MCF 10A (cell line): Measurements from ENCODE around the gene PTPN3. TPM values are rescaled to one million over a fixed set of nuclear protein-coding genes. Genes with fewer than 3 reads are reported as not detected.
A peak's percentile ranks its signal among the peaks of the same experiment; 100 is the strongest.
"Not testable (repeated sequence)": the region's sequence is repeated elsewhere in the genome, so short reads cannot be mapped to it uniquely, and the experiment has no call there.

Experiments
- Bru-seq: library from RNA; stranded (reverse); fragments of 400-500 nt; gene quantifications from one replicate; lab custom pipeline; 2021; lab: Mats Ljungman, UMichigan
- BruChase-seq, 2 experiments: library from RNA; stranded (reverse); fragments of 400-500 nt; gene quantifications; one replicate each; lab custom pipeline; 2021; lab: Mats Ljungman, UMichigan
- BruUV-seq: library from RNA; stranded (reverse); fragments of 400-500 nt; replicated peaks from 2 replicates; lab custom pipeline; 2021; lab: Mats Ljungman, UMichigan
- CTCF ChIA-PET: fragments of 300-600 bp; sonication (Branson Sonifier 250); formaldehyde crosslinking; extraction: SDS; loops from one replicate; lab custom pipeline; 2021; ENCODE audit warnings: antibody characterized with exemption, inconsistent platforms; lab: Yijun Ruan, JAX
- POLR2A ChIA-PET: fragments of 300-600, 350-650 bp; sonication (Branson Sonifier 250); formaldehyde crosslinking; extraction: SDS; loops from one replicate; lab custom pipeline; 2020; ENCODE audit warnings: antibody characterized with exemption, inconsistent platforms; lab: Yijun Ruan, JAX
- DNase-seq: peaks from one replicate; pipeline ENCODE4 v3.0.0-alpha.2; 2018; ENCODE audit not compliant: unreplicated experiment
- H3K27ac Mint-ChIP-seq: one replicate; pipeline ENCODE4 v1.8.0; 2022; ENCODE audit warnings: mild to moderate bottlenecking, low read depth, mixed read lengths; ENCODE audit not compliant: unreplicated experiment
- H3K27me3 Mint-ChIP-seq: one replicate; pipeline ENCODE4 v1.8.0; 2022; ENCODE audit warnings: mixed read lengths; ENCODE audit not compliant: insufficient read depth, unreplicated experiment
- H3K36me3 Mint-ChIP-seq: one replicate; pipeline ENCODE4 v1.8.0; 2022; ENCODE audit warnings: mild to moderate bottlenecking, moderate library complexity, mixed read lengths; ENCODE audit not compliant: insufficient read depth, unreplicated experiment
- H3K4me1 Mint-ChIP-seq: one replicate; pipeline ENCODE4 v1.8.0; 2022; ENCODE audit warnings: mixed read lengths; ENCODE audit not compliant: insufficient read depth, unreplicated experiment
- H3K4me3 Mint-ChIP-seq: one replicate; pipeline ENCODE4 v1.8.0; 2022; ENCODE audit warnings: mild to moderate bottlenecking, moderate library complexity, mixed read lengths; ENCODE audit not compliant: unreplicated experiment
- H3K9me3 Mint-ChIP-seq: one replicate; pipeline ENCODE4 v1.8.0; 2022; ENCODE audit warnings: mixed read lengths; ENCODE audit not compliant: unreplicated experiment
- intact Hi-C: fragments of 100-400 bp; cut with micrococcal nuclease; formaldehyde crosslinking; loops from 2 replicates; pipeline ENCODE4 v1.14.1; 2022
- long read RNA-seq: library from polyadenylated mRNA; stranded (forward); transcript quantifications from one replicate; pipeline ENCODE4 v2.0.0, GENCODE V29; 2022
- total RNA-seq: library from RNA; stranded (reverse); gene quantifications from 2 replicates; pipeline ENCODE4 v1.2.3, GENCODE V29; 2022
- TF ChIP-seq, protein P1 (sequence below): fragments of 200-600 bp; IDR thresholded peaks from one replicate; pipeline ENCODE4 v1.8.0; 2022; ENCODE audit warnings: antibody characterized with exemption, mild to moderate bottlenecking; ENCODE audit not compliant: unreplicated experiment

The PTPN3 gene
- total RNA-seq (6.3 and 6.9 TPM in 2 replicates), Bru-seq, nascent RNA (percentile 64 among the genes with signal in this experiment), BruChase-seq, experiment 1, labeled RNA remaining after a 6-hour chase (percentile 54 among the genes with signal in this experiment), BruChase-seq, experiment 2, labeled RNA remaining after a 2-hour chase (percentile 61 among the genes with signal in this experiment)
- long read RNA-seq, full-length matches to known transcripts: 4 of 14 reads
- long read RNA-seq, partial matches to known transcripts: 3 of 14 reads
- long read RNA-seq, other reads (novel, unspliced or antisense): 7 of 14 reads

DNA sequence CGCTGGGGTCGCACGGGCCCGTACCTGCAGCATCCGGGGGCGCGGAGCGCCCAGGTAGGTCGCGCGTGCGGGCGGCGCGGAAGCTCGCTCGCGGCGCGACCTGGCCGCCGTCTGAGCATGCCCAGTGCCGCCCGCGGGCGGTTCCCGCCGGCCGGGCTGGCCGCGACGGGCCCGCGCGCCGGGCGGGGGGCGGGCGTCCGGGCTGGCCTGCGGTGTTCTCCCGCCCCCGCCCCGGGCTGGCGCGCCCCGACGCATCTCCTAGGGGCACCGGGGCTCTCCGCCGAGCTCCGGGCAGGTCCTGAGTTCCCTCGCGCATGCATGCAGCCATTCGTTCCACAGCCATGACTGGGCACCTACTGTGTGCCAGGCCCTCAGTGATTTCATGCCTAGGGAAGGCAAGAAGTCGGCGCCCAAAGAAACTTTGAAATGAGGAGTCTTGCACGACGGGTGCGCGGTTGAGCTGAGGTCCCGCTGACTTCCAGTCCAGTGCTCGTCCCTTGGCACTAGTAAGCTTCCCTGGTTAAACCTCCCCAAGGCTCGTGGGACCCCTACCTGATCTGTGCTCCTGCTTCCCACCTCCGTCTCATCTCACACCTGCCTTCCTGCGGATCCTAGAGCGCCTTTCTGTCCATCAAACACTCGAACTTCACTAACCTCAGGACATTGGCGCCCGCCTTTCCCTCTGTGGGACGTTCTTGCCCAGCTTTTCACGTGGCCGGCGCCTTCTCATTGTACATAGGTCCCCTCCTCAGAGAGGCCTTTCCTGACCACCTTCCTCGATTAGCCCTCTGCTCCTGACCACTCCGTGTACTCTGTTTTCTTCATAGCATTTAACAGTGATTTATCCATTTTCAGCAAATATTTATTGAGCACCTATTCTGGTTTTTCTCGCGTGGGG, at the start of gene PTPN3:
PTPN3 (minus strand) TSS at position 113 of the 898 bp plus-strand sequence. CDS start 34,873 bp downstream, outside the sequence.
- H3K27ac Mint-ChIP-seq: no peak within 1 kb of the TSS
- intact Hi-C loops: no loop called here
- peak; percentile 15 for DNase-seq
- H3K4me3 Mint-ChIP-seq: peak within 1 kb of the TSS; percentile 71
- TF ChIP-seq, protein P1, sequence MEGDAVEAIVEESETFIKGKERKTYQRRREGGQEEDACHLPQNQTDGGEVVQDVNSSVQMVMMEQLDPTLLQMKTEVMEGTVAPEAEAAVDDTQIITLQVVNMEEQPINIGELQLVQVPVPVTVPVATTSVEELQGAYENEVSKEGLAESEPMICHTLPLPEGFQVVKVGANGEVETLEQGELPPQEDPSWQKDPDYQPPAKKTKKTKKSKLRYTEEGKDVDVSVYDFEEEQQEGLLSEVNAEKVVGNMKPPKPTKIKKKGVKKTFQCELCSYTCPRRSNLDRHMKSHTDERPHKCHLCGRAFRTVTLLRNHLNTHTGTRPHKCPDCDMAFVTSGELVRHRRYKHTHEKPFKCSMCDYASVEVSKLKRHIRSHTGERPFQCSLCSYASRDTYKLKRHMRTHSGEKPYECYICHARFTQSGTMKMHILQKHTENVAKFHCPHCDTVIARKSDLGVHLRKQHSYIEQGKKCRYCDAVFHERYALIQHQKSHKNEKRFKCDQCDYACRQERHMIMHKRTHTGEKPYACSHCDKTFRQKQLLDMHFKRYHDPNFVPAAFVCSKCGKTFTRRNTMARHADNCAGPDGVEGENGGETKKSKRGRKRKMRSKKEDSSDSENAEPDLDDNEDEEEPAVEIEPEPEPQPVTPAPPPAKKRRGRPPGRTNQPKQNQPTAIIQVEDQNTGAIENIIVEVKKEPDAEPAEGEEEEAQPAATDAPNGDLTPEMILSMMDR: no peak
- H3K27me3 Mint-ChIP-seq: peaks cover 27% of the 10 kb centered on the region
- H3K4me1 Mint-ChIP-seq: peaks cover 15% of the 10 kb centered on the region
- H3K9me3 Mint-ChIP-seq: no peaks in the 10 kb centered on the region
- ChIA-PET CTCF (interaction anchor here (0.9 to 2.2 kb wide), 5 partner anchors 21 to 58 kb away, joined by 3 to 9 read pairs (median 4); no protein-coding TSS in a partner anchor), POLR2A (interaction anchor here (0.5 to 2.0 kb wide), 13 partner anchors 8 to 59 kb away, joined by 3 to 13 read pairs (median 3); no protein-coding TSS in a partner anchor)
- H3K36me3 Mint-ChIP-seq: no peaks in the 10 kb centered on the region
- no TSS peak for BruUV-seq

GRCh38 chr9:109544954-109545353, 46.8 kb upstream of the PTPN3 start:
- intact Hi-C loops, H3K27ac Mint-ChIP-seq, H3K4me1 Mint-ChIP-seq, H3K4me3 Mint-ChIP-seq, H3K27me3 Mint-ChIP-seq, CTCF ChIA-PET, H3K36me3 Mint-ChIP-seq, BruUV-seq, DNase-seq, POLR2A ChIA-PET: not testable (repeated sequence)
- H3K9me3 Mint-ChIP-seq: peaks cover 16% of the 10 kb centered on the region

GRCh38 chr9:109542922-109543321, 44.8 kb upstream of the PTPN3 start:
- H3K4me1 Mint-ChIP-seq: peaks cover 6% of the 10 kb centered on the region
- H3K27ac Mint-ChIP-seq: no peak overlapping the region
- intact Hi-C loops: no loop called here
- H3K4me3 Mint-ChIP-seq: no peak overlapping the region
- DNase-seq: no peak
- no peaks in the 10 kb centered on the region for H3K27me3 Mint-ChIP-seq
- no peaks in the 10 kb centered on the region for H3K36me3 Mint-ChIP-seq
- peaks cover 15% of the 10 kb centered on the region for H3K9me3 Mint-ChIP-seq
- CTCF ChIA-PET: interaction anchor here (0.7 kb wide), 1 partner anchor 62 kb away, joined by 4 read pairs; no protein-coding TSS in a partner anchor
- POLR2A ChIA-PET: no interaction called here
- TF ChIP-seq, protein P1: no peak
- no TSS peak for BruUV-seq

DNA sequence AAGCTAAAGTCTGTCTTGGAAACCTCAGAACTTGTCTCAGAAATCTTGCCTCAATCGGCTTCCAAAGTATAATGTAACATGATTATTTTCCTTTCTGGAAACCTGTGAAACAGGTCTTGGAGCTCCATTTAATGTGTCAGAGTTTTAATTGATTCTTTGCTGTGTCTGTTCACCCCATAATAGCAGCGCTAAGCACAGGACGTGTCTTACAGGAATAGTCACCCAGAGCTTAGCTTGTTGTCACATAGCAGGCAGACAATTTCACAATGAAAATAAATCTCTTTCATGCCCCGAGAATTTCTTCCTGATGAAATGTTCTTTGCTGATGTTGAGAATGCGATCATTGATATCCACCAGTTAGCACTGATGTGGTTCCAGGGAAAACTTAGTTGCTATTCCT, 40.2 kb upstream of the PTPN3 start:
- no peaks in the 10 kb centered on the region for H3K9me3 Mint-ChIP-seq
- no peaks in the 10 kb centered on the region for H3K36me3 Mint-ChIP-seq
- intact Hi-C loops: loop anchor here (2.0 kb wide), 1 partner anchor 36 kb away; no protein-coding TSS in a partner anchor
- DNase-seq: no peak
- BruUV-seq: no TSS peak
- TF ChIP-seq, protein P1: no peak
- H3K4me3 Mint-ChIP-seq: no peak overlapping the region
- H3K4me1 Mint-ChIP-seq: peaks cover 22% of the 10 kb centered on the region
- H3K27me3 Mint-ChIP-seq: no peaks in the 10 kb centered on the region
- ChIA-PET POLR2A (interaction anchor here (0.7 to 2.7 kb wide), 4 partner anchors 17 to 312 kb away, joined by 3 to 26 read pairs (median 10); no protein-coding TSS in a partner anchor), CTCF (interaction anchor here (0.6 kb wide), 1 partner anchor 1837 kb away, joined by 5 read pairs; no protein-coding TSS in a partner anchor)
- H3K27ac Mint-ChIP-seq: no peak overlapping the region
